Spleen (tissue), 7 donors: Measurements from ENCODE around the gene TMEM91.

ENCODE experiments used
- POLR2A ChIP-seq, 3 donors: fragments of 450-650 bp; IDR thresholded peaks; one replicate each; pipeline ENCODE4 v1.5.1; 2017; ENCODE audit warnings: antibody characterized with exemption in 3 of 3, mild to moderate bottlenecking in 1 of 3
- POLR2AphosphoS5 ChIP-seq, 3 donors: sonication (generic); formaldehyde crosslinking; IDR thresholded peaks; one replicate each; pipeline ENCODE4 v1.5.1; 2017; ENCODE audit warnings: antibody characterized with exemption in 3 of 3
- TF ChIP-seq, protein P1 (sequence below), 11 experiments: fragments of 200-600 bp in 7 of 11; fragments of 450-650 bp in 4 of 11; sonication (generic) in 4 of 11; IDR thresholded peaks in 8 of 11; conservative IDR thresholded peaks in 3 of 11; 1 replicate in 7 of 11; 2 replicates in 4 of 11; pipeline versions ENCODE4 v1.4.0 to v1.8.0; 2016 to 2021; ENCODE audit warnings: antibody characterized with exemption in 11 of 11, inconsistent platforms in 4 of 11, mild to moderate bottlenecking in 1 of 11
- donor health status: DM: no; HTN: no; CAD: no; lungs with moderate emphysema.
- donor health status: DM: no; HTN: no; CAD: no.
- donor health status: DM: no; HTN: no; CAD: no.

- TF ChIP-seq, protein P1, sequence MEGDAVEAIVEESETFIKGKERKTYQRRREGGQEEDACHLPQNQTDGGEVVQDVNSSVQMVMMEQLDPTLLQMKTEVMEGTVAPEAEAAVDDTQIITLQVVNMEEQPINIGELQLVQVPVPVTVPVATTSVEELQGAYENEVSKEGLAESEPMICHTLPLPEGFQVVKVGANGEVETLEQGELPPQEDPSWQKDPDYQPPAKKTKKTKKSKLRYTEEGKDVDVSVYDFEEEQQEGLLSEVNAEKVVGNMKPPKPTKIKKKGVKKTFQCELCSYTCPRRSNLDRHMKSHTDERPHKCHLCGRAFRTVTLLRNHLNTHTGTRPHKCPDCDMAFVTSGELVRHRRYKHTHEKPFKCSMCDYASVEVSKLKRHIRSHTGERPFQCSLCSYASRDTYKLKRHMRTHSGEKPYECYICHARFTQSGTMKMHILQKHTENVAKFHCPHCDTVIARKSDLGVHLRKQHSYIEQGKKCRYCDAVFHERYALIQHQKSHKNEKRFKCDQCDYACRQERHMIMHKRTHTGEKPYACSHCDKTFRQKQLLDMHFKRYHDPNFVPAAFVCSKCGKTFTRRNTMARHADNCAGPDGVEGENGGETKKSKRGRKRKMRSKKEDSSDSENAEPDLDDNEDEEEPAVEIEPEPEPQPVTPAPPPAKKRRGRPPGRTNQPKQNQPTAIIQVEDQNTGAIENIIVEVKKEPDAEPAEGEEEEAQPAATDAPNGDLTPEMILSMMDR (IDR thresholded peaks at IDR 0.05 in 8 of 11, conservative IDR thresholded peaks at IDR 0.05 in 3 of 11): no peak
- peak in 1 of 3 donors; percentile 37 for TF ChIP-seq POLR2AphosphoS5 (IDR thresholded peaks at IDR 0.05)
- no peak for TF ChIP-seq POLR2A (IDR thresholded peaks at IDR 0.05)
These were observed 37.6 kb downstream of the TMEM91 start for GRCh38 chr19:41413947-41414346.
